HFF-Myc (cell line): ENCODE measurements around the gene ELK3.

ENCODE experiments used
- DNase-seq: peaks from one replicate; pipeline ENCODE4 v3.0.0-alpha.2; 2011; ENCODE audit warnings: low read depth; ENCODE audit errors: extremely low read depth
- H3K4me3 ChIP-seq: replicated peaks from 2 replicates; pipeline ENCODE4 v1.5.1; 2011; ENCODE audit warnings: low read depth, mild to moderate bottlenecking, control low read depth, low read length
- TF ChIP-seq, protein P1 (sequence below): IDR thresholded peaks from 2 replicates; pipeline ENCODE4 v1.5.1; 2012; ENCODE audit warnings: mild to moderate bottlenecking, low read depth, low read length, control low read depth; ENCODE audit errors: missing control alignments

The ELK3 gene

DNA sequence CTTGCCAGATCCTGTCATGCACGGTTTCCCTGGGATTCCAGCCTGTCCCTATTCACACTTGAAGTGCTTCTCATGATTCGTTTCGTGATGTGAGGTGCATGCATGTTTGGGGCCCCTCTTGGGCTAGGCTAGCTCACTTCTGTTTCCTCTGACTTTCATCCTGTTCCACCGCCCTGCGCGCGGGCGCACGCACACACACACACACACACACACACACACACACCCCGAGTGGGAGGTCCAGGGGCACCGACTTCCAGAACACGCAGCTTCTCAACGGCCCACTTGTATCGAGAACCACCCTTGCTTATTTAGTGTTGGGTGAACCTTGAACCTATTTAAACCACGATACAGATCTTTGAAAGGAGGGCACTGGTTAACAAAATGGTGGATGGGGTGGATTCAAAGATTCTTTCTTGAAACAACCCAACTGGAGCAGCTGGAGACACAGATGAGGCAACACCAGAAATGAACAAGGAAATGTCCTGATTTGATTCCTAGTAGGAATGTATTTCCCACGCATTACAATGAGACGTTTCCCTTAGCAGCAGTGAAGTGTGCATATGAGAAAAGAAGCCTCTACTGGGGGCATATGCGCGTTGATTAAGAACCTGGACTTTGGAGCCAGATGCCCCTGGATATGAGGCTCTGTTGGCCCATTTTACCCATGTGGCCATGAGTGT lies 16.3 kb downstream of the ELK3 start:
- DNase-seq, result no peak
- H3K4me3 ChIP-seq, result no peak overlapping the region
- TF ChIP-seq, protein P1, sequence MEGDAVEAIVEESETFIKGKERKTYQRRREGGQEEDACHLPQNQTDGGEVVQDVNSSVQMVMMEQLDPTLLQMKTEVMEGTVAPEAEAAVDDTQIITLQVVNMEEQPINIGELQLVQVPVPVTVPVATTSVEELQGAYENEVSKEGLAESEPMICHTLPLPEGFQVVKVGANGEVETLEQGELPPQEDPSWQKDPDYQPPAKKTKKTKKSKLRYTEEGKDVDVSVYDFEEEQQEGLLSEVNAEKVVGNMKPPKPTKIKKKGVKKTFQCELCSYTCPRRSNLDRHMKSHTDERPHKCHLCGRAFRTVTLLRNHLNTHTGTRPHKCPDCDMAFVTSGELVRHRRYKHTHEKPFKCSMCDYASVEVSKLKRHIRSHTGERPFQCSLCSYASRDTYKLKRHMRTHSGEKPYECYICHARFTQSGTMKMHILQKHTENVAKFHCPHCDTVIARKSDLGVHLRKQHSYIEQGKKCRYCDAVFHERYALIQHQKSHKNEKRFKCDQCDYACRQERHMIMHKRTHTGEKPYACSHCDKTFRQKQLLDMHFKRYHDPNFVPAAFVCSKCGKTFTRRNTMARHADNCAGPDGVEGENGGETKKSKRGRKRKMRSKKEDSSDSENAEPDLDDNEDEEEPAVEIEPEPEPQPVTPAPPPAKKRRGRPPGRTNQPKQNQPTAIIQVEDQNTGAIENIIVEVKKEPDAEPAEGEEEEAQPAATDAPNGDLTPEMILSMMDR, result no peak

DNA sequence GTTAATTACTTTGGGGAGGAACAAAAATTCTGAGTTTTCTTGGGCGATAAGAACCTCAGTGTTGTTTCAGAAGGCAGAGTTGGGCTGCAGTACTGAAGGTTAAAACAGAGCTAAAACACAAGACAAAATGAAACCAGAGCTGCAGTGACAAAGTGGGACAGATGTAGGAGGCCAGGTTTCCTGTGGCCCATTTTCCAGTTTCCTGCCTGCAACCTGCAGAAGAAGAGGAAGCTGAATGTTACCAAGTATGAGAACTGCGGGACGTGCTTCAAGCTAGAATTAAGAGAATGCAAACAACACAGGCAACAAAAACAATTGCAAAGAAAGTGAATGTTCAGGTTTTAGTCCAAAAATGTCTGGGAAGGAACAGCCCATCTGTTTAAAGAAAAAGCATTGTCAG lies 17.8 kb downstream of the ELK3 start:
- no peak for DNase-seq
- H3K4me3 ChIP-seq, result no peak overlapping the region
- TF ChIP-seq, protein P1, result no peak

DNA sequence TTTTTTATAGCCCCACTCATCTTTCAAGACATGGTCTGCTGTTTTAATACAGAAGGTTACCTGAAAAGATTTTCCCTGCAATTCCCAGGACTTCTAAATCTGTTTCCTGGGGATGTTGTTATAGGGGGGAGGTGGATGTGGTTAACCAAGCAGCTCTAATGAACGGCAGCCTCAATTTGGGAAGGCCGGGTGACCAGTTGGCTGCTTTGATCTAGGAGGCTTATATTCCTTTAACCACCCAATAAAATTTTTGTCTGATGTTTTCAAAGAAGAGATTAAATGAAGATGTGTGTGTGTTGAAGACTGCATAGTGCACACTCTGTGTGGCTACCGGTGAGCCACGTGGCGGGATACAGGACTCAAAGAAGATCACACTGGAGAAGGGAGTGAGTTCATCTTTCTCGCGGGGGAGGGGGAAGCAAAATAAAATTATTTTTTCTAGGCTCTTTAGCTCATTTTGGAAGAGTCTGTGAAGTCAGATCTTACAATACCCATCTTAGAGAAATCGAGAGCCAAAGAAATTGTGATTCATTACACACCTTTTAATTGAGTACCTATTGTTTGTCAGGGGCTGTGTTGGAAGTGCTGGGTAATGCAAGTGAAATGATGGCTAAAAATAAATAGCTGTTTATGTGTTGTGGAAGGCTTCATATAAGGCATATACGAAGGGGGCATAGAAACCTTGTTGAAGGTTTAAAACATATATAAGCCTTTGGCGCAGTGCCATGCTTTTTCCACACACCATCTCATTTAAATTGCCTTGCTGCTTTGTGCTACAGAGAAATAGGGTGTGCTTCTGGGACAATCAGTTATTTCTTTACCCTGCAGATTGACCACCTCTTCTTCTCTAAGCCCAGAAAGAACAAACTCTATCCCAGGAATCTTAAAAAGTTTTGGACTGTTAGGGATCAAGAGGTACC lies 18.5 kb downstream of the ELK3 start:
- no peak overlapping the region for H3K4me3 ChIP-seq
- no peak for DNase-seq
- TF ChIP-seq, protein P1, result no peak

DNA sequence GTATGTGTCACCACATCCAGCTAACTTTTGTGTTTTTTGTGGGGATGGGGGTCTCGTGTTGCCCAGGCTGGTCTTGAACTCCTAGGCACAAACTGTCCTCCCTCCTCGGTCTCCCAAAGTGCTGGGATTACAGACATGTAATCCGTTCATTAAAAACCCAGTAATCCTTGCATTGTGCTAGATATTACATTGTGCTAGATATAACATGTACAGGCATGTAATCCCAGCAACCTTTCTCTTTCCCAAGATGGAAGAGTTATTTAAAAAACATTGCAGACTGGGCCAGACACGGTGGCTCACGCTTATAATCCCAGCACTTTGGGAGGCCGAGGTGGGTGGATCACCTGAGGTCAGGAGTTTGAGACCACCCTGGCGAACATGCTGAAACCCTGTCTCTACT lies 19.7 kb downstream of the ELK3 start:
- TF ChIP-seq, protein P1, result no peak
- no peak for DNase-seq
- no peak overlapping the region for H3K4me3 ChIP-seq

DNA sequence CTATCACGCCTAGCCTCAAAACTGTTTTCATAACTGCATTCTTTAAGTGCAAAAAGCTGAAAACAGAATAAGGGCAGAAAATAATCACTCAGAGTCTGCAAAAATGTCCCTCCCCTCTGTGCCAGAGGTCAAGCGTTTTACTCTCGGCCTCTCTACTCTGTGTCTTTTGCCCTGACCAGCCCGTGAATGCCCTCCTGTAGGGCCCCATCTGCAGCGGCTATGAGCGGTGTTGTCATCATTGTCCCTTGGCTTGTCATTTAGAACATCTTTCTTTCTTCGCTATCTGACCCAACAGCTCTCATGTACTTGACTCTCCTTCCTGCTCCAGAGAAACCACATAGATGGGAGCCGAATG lies 21.7 kb downstream of the ELK3 start:
- H3K4me3 ChIP-seq, result no peak overlapping the region
- TF ChIP-seq, protein P1, result no peak
- DNase-seq, result no peak

DNA sequence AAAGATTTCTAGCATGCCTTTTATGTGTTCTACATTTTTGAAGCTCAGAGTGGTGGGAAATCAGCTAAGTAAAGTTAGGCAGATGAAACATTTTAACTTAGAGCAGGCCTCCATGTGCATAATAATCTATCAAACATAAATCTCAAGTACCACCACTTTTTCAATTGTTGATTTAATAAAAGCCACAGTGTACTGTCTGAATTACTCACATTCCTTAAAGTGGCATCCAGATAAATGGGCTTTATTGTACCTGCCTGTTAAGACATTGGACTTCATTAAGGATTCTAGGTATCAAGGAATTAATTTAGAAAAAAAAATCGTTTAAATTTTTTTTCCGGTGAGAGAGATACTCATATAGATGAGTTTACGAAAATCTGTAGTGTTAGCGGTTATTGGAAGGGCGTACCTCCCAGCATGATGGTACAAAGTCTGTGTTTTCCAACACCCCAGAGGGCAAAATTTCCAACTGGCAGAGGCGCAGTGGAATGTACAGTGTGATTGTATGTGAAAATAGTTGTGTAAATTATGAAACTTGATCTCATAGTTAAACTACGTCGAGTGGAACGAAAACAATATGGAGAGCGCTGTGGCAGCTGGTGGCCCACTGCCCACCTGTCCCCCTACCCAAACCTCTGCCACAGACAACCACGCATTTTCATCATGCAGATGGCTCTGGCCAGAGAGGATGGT lies 25.0 kb downstream of the ELK3 start:
- no peak overlapping the region for H3K4me3 ChIP-seq
- TF ChIP-seq, protein P1, result no peak
- no peak for DNase-seq
